ENCODE results near the gene BPIFB4.

Gene BPIFB4

GRCh38 chr20:33059741-33060390 is 19.6 kb upstream of the BPIFB4 start:
- in situ Hi-C loops (cut with MboI; ENCODE audit: low pct_unique_long_range_greater_than_20kb, low sequenced_read_pairs, unreplicated experiment) = no loop called here
- no peak for DNase-seq (ENCODE audit: low spot score)
- TF ChIP-seq CTCF (IDR thresholded peaks at IDR 0.05; ENCODE audit: extremely low read depth, insufficient read depth, missing control alignments) = no peak

GRCh38 chr20:33061658-33062028 is 17.8 kb upstream of the BPIFB4 start:
- in situ Hi-C loops (cut with MboI; ENCODE audit: low pct_unique_long_range_greater_than_20kb, low sequenced_read_pairs, unreplicated experiment) = no loop called here
- no peak for DNase-seq (ENCODE audit: low spot score)
- no peak for TF ChIP-seq CTCF (IDR thresholded peaks at IDR 0.05; ENCODE audit: extremely low read depth, insufficient read depth, missing control alignments)

GRCh38 chr20:33062105-33062824 is 17.2 kb upstream of the BPIFB4 start:
- no peak for TF ChIP-seq CTCF (IDR thresholded peaks at IDR 0.05; ENCODE audit: extremely low read depth, insufficient read depth, missing control alignments)
- no peak for DNase-seq (ENCODE audit: low spot score)
- in situ Hi-C loops (cut with MboI; ENCODE audit: low pct_unique_long_range_greater_than_20kb, low sequenced_read_pairs, unreplicated experiment) = no loop called here

GRCh38 chr20:33062825-33063149 is 16.7 kb upstream of the BPIFB4 start:
- no peak for DNase-seq (ENCODE audit: low spot score)
- in situ Hi-C loops (cut with MboI; ENCODE audit: low pct_unique_long_range_greater_than_20kb, low sequenced_read_pairs, unreplicated experiment) = no loop called here
- no peak for TF ChIP-seq CTCF (IDR thresholded peaks at IDR 0.05; ENCODE audit: extremely low read depth, insufficient read depth, missing control alignments)

GRCh38 chr20:33063271-33063670 is 16.2 kb upstream of the BPIFB4 start:
- DNase-seq (ENCODE audit: low spot score) = no peak
- in situ Hi-C loops (cut with MboI; ENCODE audit: low pct_unique_long_range_greater_than_20kb, low sequenced_read_pairs, unreplicated experiment) = no loop called here
- TF ChIP-seq CTCF (IDR thresholded peaks at IDR 0.05; ENCODE audit: extremely low read depth, insufficient read depth, missing control alignments) = no peak

GRCh38 chr20:33064572-33065287 is 14.7 kb upstream of the BPIFB4 start:
- in situ Hi-C loops (cut with MboI; ENCODE audit: low pct_unique_long_range_greater_than_20kb, low sequenced_read_pairs, unreplicated experiment) = no loop called here
- DNase-seq (ENCODE audit: low spot score) = no peak
- TF ChIP-seq CTCF (IDR thresholded peaks at IDR 0.05; ENCODE audit: extremely low read depth, insufficient read depth, missing control alignments) = no peak
